SK-N-SH treated with all-trans-retinoic acid at 6 μM for 48 hours (cell line): ENCODE data around the gene AIG1.

Experiments used
- CREB5 ChIP-seq: fragments of 250-450 bp; sonication (Bioruptor Pico); IDR thresholded peaks from 2 replicates; pipeline ENCODE4 v1.5.1; 2020; ENCODE audit warnings: low read depth, mild to moderate bottlenecking, moderate library complexity
- CSDC2 ChIP-seq: fragments of 250-450 bp; sonication (Bioruptor Pico); IDR thresholded peaks from 2 replicates; pipeline ENCODE4 v1.5.0; 2020; ENCODE audit warnings: mild to moderate bottlenecking, moderate library complexity
- ESRRG ChIP-seq: fragments of 250-450 bp; sonication (Bioruptor Pico); IDR thresholded peaks from 2 replicates; pipeline ENCODE4 v1.6.1; 2021; ENCODE audit warnings: mild to moderate bottlenecking
- OSR1 ChIP-seq: fragments of 250-450 bp; sonication (Bioruptor Pico); IDR thresholded peaks from 2 replicates; pipeline ENCODE4 v1.8.0; 2022; ENCODE audit warnings: moderate library complexity, mild to moderate bottlenecking, inconsistent platforms
- PATZ1 ChIP-seq: fragments of 250-450 bp; sonication (Bioruptor Pico); IDR thresholded peaks from 2 replicates; pipeline ENCODE4 v1.8.0; 2020; ENCODE audit warnings: mild to moderate bottlenecking, moderate library complexity, borderline replicate concordance
- RARB ChIP-seq: fragments of 250-450 bp; sonication (Bioruptor Pico); IDR thresholded peaks from 2 replicates; pipeline ENCODE4 v1.8.0; 2021; ENCODE audit warnings: mild to moderate bottlenecking, moderate library complexity
- SNAI2 ChIP-seq: fragments of 250-450 bp; sonication (Bioruptor Pico); IDR thresholded peaks from 2 replicates; pipeline ENCODE4 v1.5.0; 2020; ENCODE audit warnings: mild to moderate bottlenecking, moderate library complexity
- ZC3H10 ChIP-seq: fragments of 250-450 bp; sonication (Bioruptor Pico); IDR thresholded peaks from 2 replicates; pipeline ENCODE4 v1.5.1; 2021; ENCODE audit warnings: mild to moderate bottlenecking, moderate library complexity
- ZFP3 ChIP-seq: fragments of 250-450 bp; sonication (Bioruptor Pico); IDR thresholded peaks from 2 replicates; pipeline ENCODE4 v1.5.0; 2020; ENCODE audit warnings: mild to moderate bottlenecking, moderate library complexity
- ZFP30 ChIP-seq: fragments of 450-650 bp; formaldehyde crosslinking; IDR thresholded peaks from 2 replicates; pipeline ENCODE4 v1.5.0; 2022; ENCODE audit warnings: mild to moderate bottlenecking, moderate library complexity
- TF ChIP-seq, protein P1 (sequence below): fragments of 250-450 bp; sonication (Bioruptor Pico); IDR thresholded peaks from 2 replicates; pipeline ENCODE4 v1.8.0; 2021; ENCODE audit warnings: low read depth, mild to moderate bottlenecking, moderate library complexity, borderline replicate concordance

DNA sequence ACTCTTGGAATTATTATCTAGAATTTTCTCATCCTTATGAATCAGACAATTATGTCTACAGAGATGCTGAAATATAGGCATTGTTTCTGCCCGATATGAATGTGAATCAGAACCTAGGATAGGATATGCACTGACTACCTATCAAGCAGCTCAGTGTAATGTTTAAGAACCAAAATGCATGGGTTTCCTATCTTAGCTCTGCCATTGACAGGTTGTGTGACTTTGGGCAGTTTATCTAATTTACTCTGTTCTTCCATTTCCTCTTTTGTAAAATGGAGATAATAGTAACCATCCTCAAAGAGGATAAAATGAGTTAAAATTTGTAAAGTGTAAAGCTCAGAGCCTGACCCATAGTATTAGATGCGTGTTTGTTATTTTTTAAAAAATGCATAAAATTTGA is 10.2 kb upstream of the AIG1 start:
- no peak for TF ChIP-seq ZC3H10 (CRISPR knock-in tag)
- TF ChIP-seq RARB = no peak
- TF ChIP-seq, protein P1, sequence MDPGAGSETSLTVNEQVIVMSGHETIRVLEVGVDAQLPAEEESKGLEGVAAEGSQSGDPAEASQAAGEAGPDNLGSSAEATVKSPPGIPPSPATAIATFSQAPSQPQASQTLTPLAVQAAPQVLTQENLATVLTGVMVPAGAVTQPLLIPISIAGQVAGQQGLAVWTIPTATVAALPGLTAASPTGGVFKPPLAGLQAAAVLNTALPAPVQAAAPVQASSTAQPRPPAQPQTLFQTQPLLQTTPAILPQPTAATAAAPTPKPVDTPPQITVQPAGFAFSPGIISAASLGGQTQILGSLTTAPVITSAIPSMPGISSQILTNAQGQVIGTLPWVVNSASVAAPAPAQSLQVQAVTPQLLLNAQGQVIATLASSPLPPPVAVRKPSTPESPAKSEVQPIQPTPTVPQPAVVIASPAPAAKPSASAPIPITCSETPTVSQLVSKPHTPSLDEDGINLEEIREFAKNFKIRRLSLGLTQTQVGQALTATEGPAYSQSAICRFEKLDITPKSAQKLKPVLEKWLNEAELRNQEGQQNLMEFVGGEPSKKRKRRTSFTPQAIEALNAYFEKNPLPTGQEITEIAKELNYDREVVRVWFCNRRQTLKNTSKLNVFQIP (CRISPR knock-in tag) = no peak
- no peak for TF ChIP-seq ZFP30
- no peak for TF ChIP-seq OSR1
- TF ChIP-seq CSDC2 = no peak
- TF ChIP-seq CREB5 (CRISPR knock-in tag) = no peak
- no peak for TF ChIP-seq ZFP3 (CRISPR knock-in tag)
- TF ChIP-seq PATZ1 (CRISPR knock-in tag) = no peak
- TF ChIP-seq ESRRG (CRISPR knock-in tag) = no peak
- no peak for TF ChIP-seq SNAI2 (CRISPR knock-in tag)
